ENCODE results near the gene FERD3L. TPM values are rescaled to one million over a fixed set of nuclear protein-coding genes. Genes with fewer than 3 reads are reported as not detected.

Gene FERD3L
- total RNA-seq, 2 donors from 2014 or later = not detected

DNA sequence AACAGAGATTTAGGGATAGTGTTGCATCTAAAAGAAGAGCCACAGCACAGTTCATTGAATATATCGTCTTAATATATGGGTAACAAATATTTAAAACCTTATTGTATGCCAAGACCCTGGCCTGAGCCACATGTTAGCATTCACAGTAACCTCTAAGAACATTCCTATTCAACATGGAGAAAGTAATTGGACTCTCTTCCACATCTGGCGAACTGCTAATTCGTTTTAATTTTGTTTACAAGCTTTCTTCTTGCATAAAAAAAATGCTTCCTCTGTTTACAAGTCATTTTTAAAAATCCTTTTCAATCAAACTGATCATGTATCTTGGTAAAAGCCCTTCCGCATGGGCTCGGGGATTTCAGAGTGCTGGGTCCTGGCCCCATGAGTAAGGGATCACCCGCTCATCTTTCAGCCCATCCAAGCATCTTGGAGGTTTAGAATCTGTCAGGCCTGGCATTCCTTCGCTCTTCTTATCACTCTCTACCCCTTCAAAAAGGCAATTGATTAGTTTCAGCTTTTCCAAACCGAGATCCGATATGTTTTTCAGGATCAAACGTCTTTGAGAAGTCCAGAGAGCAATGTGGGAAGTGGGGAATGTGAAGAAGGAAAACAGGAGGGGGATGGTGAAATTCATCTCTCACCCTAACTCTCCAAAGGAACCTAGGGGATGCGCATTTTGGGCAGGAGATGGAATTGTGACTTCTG is 35.0 kb downstream of the FERD3L start:
- Histone ChIP-seq H3K4me3 (no peak overlapping the region), H3K27me3 (replicated peaks; ENCODE audit: insufficient read depth) (peaks cover 13% of the 10 kb centered on the region), H3K27ac (no peak overlapping the region), H3K36me3 (no peaks in the 10 kb centered on the region), H3K4me1 (replicated peaks) (no peaks in the 10 kb centered on the region), H3K9me3 (no peaks in the 10 kb centered on the region)
- no peak for DNase-seq (ENCODE audit: low spot score)
- intact Hi-C loops (cut with DNase I) = no loop called here
- no peak for TF ChIP-seq POLR2AphosphoS5 (IDR thresholded peaks at IDR 0.05)
- TF ChIP-seq, protein P1, sequence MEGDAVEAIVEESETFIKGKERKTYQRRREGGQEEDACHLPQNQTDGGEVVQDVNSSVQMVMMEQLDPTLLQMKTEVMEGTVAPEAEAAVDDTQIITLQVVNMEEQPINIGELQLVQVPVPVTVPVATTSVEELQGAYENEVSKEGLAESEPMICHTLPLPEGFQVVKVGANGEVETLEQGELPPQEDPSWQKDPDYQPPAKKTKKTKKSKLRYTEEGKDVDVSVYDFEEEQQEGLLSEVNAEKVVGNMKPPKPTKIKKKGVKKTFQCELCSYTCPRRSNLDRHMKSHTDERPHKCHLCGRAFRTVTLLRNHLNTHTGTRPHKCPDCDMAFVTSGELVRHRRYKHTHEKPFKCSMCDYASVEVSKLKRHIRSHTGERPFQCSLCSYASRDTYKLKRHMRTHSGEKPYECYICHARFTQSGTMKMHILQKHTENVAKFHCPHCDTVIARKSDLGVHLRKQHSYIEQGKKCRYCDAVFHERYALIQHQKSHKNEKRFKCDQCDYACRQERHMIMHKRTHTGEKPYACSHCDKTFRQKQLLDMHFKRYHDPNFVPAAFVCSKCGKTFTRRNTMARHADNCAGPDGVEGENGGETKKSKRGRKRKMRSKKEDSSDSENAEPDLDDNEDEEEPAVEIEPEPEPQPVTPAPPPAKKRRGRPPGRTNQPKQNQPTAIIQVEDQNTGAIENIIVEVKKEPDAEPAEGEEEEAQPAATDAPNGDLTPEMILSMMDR (IDR thresholded peaks at IDR 0.05) = no peak
- TF ChIP-seq POLR2A (IDR thresholded peaks at IDR 0.05) = no peak
- WGBS = 47% methylated on average over 11 of the region's 11 CpGs

DNA sequence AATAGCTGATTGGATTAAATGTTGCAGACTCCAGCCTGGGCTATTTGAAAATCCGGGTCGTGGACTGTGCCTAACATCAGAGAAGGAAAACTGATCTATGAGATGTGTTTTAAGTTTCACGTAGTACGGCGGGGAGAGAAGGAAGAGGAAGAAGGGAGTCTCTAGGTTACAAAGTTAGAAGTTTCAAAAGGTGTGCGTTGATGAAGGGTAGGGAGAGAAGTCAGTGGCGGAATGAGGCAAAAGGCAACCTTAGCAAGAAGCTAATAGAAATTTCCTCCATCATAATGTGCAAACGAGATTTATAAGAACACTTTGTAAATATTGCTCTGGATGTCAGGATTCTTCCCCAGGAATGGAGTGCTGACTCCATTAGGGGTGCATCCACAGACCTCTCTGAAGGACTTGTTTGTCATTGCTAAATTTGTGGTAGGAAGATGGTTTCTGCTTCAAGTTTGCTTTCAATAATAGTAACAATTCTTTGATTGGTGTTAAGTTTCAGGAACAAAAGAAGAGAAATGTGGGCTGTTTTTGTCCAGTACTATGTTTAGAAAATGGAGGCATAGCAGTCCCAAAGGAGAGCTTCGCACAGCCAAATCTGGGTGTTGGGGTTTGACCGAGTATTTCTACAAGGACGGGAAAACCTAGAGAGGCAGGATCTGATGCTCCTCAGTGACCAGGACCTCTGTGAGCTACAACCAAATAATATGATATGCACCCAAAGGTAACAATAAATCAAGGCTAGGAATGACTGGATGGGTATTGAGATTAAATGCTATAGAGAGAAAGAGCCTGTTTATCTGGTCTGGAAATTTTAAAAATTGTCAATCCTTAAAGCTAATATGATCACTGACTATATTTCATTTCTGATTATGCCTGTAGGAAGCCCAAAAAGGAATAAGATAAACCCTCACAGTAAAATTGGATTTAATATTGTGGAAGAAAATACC is 35.9 kb downstream of the FERD3L start:
- H3K27ac ChIP-seq = no peak overlapping the region
- no peak for DNase-seq (ENCODE audit: low spot score)
- 43% methylated on average over 11 of the region's 11 CpGs for WGBS
- H3K4me1 ChIP-seq (replicated peaks) = no peaks in the 10 kb centered on the region
- intact Hi-C loops (cut with DNase I) = no loop called here
- TF ChIP-seq, protein P1 (IDR thresholded peaks at IDR 0.05) = no peak
- TF ChIP-seq POLR2AphosphoS5 (IDR thresholded peaks at IDR 0.05) (no peak), POLR2A (IDR thresholded peaks at IDR 0.05) (no peak)
- no peak overlapping the region for H3K4me3 ChIP-seq
- no peaks in the 10 kb centered on the region for H3K9me3 ChIP-seq
- peaks cover 10% of the 10 kb centered on the region for H3K27me3 ChIP-seq (replicated peaks; ENCODE audit: insufficient read depth)
- H3K36me3 ChIP-seq = no peaks in the 10 kb centered on the region

DNA sequence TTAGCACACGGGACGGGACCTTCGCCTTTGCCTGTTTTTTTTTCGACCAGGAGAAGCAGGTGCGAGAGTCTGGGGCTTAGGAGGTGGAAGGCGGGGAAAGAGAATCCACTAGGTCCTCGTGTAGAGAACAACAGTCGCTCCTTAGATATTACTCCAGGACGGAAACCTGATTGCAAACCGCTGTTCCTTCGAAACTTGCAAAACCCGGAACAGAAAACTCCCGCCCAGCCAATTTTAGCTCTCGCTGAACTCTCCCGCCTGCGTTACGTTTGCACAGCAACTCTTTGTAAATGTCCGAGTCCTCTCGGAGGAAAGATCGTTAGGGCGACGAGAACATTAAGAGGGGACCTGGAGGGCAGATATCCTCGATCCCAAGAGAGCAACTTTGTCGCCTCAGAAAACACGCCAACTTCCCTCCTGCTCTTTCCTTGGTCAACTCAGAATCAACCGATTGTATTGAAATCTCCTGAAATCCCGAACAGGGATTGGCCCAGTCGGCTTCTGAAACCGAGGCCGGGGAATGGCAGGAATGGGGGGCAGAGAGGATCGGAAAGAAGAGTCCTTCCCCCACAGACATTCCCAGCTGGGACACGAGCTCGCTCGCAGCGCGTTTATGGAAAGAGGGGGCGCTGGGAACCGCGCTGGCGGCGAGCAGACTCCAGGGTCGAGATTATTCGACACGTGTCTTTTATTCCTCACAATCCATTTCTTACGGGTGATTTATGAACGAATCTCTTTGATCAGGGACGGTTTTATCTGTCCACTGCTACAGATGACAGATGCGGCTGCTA is 37.7 kb downstream of the FERD3L start:
- Histone ChIP-seq H3K4me1 (replicated peaks) (no peaks in the 10 kb centered on the region), H3K4me3 (peak overlapping the region; percentile 19 to 22), H3K27ac (peak overlapping the region; percentile 36 to 40), H3K27me3 (replicated peaks; ENCODE audit: insufficient read depth) (peaks cover 8% of the 10 kb centered on the region), H3K36me3 (no peaks in the 10 kb centered on the region), H3K9me3 (no peaks in the 10 kb centered on the region)
- DNase-seq (ENCODE audit: low spot score) = no peak
- TF ChIP-seq POLR2AphosphoS5 (IDR thresholded peaks at IDR 0.05) (no peak), POLR2A (IDR thresholded peaks at IDR 0.05) (no peak)
- intact Hi-C loops (cut with DNase I) = no loop called here
- WGBS = 3% methylated on average over 48 of the region's 48 CpGs

DNA sequence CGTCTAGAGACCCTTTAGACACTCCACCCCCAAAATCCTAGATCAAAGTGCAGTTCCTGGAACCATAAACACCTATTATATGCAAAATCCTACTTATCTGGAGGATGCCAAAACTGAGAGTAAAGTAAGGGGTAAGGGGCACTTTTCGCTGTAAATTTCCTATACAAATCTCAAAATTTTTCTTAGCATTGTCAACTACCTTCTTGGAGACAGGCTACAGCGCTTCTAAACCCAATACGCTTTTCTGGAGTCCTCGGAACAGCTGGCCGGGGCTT is 38.2 kb downstream of the FERD3L start:
- H3K36me3 ChIP-seq = no peaks in the 10 kb centered on the region
- TF ChIP-seq, protein P1 (IDR thresholded peaks at IDR 0.05) = no peak
- TF ChIP-seq POLR2A (IDR thresholded peaks at IDR 0.05) (no peak), POLR2AphosphoS5 (IDR thresholded peaks at IDR 0.05) (no peak)
- DNase-seq (ENCODE audit: low spot score) = no peak
- no peak overlapping the region for H3K27ac ChIP-seq
- WGBS = 5% methylated on average over 6 of the region's 6 CpGs
- no peaks in the 10 kb centered on the region for H3K9me3 ChIP-seq
- H3K27me3 ChIP-seq (replicated peaks; ENCODE audit: insufficient read depth) = peaks cover 8% of the 10 kb centered on the region
- intact Hi-C loops (cut with DNase I) = no loop called here
- no peaks in the 10 kb centered on the region for H3K4me1 ChIP-seq (replicated peaks)
- peak overlapping the region; percentile 19 to 22 for H3K4me3 ChIP-seq
